HL-60/S4 (cell line): Measurements from ENCODE around the gene DLGAP1.

Experiments
- in situ Hi-C: fragments of 300-500 bp; cut with MboI; formaldehyde crosslinking; loops from 2 replicates; pipeline ENCODE4 v1.14.3; 2022; ENCODE audit warnings: low sequenced_read_pairs

Gene DLGAP1

GRCh38 chr18:4196351-4196750 lies 258.8 kb downstream of the DLGAP1 start:
- in situ Hi-C loops, result no loop called here

GRCh38 chr18:4193086-4193485 lies 262.0 kb downstream of the DLGAP1 start:
- in situ Hi-C loops, result no loop called here

GRCh38 chr18:4181882-4182568 lies 273.1 kb downstream of the DLGAP1 start:
- in situ Hi-C loops, result no loop called here

- in situ Hi-C loops, result no loop called here
These were observed 274.0 kb downstream of the DLGAP1 start for GRCh38 chr18:4181086-4181485.

- in situ Hi-C loops, result no loop called here
These were observed 282.7 kb downstream of the DLGAP1 start for GRCh38 chr18:4172196-4173100.

- in situ Hi-C loops, result no loop called here
These were observed 297.8 kb downstream of the DLGAP1 start for GRCh38 chr18:4157352-4157751.

GRCh38 chr18:4146797-4147196 lies 308.3 kb downstream of the DLGAP1 start:
- in situ Hi-C loops, result no loop called here

GRCh38 chr18:4144201-4144600 lies 310.9 kb downstream of the DLGAP1 start:
- in situ Hi-C loops, result no loop called here

- in situ Hi-C loops, result no loop called here
These were observed 311.5 kb downstream of the DLGAP1 start for GRCh38 chr18:4143585-4143984.

- in situ Hi-C loops, result no loop called here
These were observed 312.2 kb downstream of the DLGAP1 start for GRCh38 chr18:4142876-4143275.

GRCh38 chr18:4134700-4135099 lies 320.4 kb downstream of the DLGAP1 start:
- in situ Hi-C loops, result no loop called here

- in situ Hi-C loops, result no loop called here
These were observed 324.1 kb downstream of the DLGAP1 start for GRCh38 chr18:4130734-4131719.

GRCh38 chr18:4126939-4127338 lies 328.2 kb downstream of the DLGAP1 start:
- in situ Hi-C loops, result no loop called here

- in situ Hi-C loops, result no loop called here
These were observed 329.4 kb downstream of the DLGAP1 start for GRCh38 chr18:4125627-4126230.

GRCh38 chr18:4125224-4125623 lies 329.9 kb downstream of the DLGAP1 start:
- in situ Hi-C loops, result no loop called here

GRCh38 chr18:4119813-4120212 lies 335.3 kb downstream of the DLGAP1 start:
- in situ Hi-C loops, result loop anchor here (25.0 kb wide), 1 partner anchor 942 kb away; no protein-coding TSS in a partner anchor

- in situ Hi-C loops, result loop anchor here (25.0 kb wide), 1 partner anchor 943 kb away; no protein-coding TSS in a partner anchor
These were observed 335.9 kb downstream of the DLGAP1 start for GRCh38 chr18:4119127-4119648.

- in situ Hi-C loops, result loop anchor here (25.0 kb wide), 1 partner anchor 954 kb away; no protein-coding TSS in a partner anchor
These were observed 347.1 kb downstream of the DLGAP1 start for GRCh38 chr18:4108016-4108415.

- in situ Hi-C loops, result loop anchor here (25.0 kb wide), 1 partner anchor 955 kb away; no protein-coding TSS in a partner anchor
These were observed 348.0 kb downstream of the DLGAP1 start for GRCh38 chr18:4107049-4107467.
